Fibroblast of gingiva (primary cell): Measurements from ENCODE around the gene FAM168A.

Source experiments
- DNase-seq: peaks from one replicate; pipeline ENCODE4 v3.0.0-alpha.2; 2011; ENCODE audit warnings: low read depth

Gene FAM168A

DNA sequence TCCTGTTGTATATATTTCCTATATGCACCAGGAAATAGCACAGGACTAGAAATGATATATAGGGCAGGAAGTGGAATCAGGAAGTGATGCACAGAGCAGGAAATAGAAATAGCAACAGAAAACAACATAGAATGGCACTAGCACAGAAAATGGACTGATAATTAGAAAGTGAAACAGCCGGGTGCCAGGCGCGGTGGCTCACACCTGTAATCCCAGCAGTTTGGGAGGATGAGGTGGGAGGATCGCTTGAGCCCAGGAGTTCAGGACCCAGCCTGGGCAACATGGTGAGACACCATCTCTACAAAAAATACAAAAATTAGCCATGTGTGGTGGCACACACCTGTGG is 231.7 kb downstream of the FAM168A start:
- no peak for DNase-seq

DNA sequence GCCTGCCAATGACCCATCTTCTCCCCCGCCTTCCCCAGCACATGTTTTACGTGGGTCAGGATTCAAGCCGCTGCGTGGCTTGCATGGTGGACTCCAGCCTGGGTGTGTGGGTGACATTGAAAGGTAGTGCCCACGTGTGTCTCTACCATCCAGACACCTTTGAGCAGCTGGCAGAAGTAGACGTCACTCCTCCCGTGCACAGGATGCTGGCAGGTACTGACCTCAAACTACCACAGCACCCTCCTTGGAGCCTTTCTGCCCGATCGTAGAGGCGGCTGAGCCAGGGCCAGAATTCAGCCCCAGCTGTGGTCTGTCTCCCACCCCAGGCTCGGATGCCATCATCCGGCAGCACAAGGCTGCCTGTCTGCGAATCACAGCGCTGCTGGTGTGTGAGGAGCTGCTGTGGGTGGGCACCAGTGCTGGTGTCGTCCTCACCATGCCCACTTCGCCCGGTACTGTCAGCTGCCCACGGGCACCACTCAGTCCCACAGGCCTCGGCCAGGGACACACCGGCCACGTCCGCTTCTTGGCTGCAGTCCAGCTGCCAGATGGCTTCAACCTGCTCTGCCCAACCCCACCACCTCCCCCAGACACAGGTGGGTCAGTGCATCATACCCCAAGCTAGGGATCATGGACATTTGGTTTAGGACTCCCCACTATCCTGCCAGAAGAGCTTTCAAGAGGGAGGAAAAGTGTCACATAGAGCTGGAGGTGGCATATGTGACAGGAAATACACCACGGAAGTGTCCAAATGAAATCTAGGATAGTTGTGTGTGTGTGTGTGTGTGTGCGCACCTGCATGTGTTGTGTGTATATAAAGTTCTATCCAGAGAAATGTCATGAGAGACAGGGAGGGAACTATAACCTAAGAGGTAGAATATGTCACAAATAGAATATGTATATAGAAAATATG is 232.3 kb downstream of the FAM168A start:
- DNase-seq, result no peak

DNA sequence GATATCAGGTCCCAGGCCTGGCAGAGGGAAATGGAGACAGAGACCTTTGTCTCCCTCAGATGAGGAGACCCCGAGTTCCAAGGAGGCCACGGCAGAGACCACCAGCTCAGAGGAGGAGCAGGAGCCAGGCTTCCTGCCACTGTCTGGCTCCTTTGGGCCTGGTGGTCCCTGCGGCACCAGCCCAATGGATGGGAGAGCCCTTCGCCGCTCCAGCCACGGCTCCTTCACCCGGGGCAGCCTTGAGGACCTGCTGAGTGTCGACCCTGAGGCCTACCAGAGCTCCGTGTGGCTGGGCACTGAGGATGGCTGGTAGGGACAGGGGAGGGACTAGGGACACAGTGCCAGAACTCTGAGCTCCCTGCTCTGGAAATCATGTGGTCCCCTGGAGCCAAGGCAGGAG is 234.8 kb downstream of the FAM168A start:
- DNase-seq, result no peak

DNA sequence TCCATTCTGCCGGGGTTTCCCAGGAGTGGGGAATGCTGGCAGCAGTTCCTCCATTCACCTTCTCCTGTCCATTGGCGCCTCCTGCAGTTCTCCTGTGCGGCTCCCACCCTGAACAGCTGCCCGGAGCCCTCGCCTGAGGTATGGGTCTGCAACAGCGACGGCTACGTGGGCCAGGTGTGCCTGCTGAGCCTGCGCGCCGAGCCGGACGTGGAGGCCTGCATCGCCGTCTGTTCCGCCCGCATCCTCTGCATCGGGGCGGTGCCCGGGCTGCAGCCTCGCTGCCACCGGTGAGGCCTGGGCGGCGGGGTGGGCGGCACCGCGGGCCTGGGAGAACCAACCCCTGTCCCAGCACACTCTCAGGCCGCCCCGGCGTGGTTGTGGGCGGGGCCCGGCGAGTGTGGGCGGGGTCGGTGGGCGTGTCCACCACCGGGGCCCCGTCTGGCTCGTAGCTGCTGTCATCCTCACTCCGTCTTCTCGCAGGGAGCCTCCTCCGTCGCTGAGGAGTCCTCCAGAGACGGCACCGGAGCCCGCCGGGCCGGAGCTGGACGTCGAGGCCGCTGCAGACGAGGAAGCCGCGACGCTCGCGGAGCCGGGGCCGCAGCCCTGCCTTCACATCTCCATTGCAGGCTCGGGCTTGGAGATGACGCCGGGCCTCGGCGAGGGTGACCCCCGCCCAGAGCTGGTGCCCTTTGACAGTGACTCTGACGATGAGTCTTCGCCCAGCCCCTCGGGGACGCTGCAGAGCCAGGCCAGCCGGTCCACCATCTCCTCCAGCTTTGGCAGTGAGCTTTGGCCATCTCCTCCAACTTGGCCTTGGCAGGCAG is 235.7 kb downstream of the FAM168A start:
- no peak for DNase-seq

DNA sequence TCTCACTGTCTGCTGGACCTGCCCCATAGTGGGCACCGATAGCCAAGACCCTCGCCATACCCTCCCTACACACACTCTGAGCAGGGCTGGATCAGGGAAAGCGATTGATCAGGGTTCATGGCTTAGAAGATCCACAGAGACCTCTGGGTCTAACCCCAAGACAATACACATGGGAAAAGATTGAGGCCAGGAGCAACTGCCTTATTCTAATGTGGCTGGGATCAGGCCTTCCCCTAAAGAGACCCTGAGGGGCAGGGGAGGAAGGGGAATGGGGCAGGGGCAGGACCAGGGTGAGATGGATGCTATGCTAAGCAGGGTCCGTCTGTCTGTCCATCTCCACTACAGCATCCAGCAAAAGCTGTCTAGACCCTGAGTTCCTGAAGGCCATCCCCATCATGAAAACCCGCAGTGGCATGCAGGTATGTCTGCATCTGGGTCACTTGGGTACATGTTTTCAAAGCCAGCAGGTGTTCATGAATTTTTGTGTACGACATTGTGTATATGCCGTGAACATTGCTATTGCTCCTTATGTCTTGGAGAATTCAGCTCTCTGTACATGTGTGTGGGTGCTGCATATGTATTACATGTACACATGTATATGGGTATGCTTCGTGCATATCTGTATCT is 237.1 kb downstream of the FAM168A start:
- no peak for DNase-seq

DNA sequence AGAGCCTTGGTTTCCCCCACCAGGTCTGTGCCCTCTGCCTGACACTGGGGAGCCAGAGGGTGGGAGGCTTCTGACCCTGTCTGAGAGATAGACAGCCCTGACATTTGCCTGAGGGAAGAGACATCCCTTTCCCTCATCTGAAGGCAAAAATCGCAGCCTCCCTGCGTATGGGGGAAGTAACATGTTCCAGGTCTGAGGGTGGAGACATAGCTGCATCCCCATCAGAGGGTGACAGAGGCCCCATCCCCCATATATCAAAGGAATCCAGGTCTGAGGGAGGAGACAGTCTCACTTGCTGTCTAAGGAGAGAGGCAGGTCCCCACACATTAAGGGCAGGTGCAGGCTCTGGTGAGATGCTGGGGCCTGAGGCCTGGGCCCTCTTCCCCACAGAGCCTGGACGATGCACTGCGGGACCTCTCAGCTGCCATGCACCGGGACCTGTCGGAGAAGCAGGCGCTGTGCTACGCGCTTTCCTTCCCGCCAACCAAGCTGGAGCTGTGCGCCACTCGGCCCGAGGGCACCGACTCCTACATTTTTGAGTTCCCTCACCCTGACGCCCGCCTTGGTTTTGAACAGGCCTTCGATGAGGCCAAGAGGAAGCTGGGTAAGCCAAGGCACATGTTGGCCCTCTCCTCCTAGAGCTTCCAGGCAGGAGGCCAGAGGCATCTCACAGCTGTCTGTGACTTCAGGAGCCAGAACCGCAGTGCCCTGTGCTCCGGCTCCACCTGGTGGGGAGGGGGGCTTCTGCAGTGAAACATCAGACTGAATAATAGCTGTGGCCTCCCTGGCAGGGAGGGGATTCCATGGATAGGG is 237.8 kb downstream of the FAM168A start:
- peak; percentile 24 for DNase-seq

DNA sequence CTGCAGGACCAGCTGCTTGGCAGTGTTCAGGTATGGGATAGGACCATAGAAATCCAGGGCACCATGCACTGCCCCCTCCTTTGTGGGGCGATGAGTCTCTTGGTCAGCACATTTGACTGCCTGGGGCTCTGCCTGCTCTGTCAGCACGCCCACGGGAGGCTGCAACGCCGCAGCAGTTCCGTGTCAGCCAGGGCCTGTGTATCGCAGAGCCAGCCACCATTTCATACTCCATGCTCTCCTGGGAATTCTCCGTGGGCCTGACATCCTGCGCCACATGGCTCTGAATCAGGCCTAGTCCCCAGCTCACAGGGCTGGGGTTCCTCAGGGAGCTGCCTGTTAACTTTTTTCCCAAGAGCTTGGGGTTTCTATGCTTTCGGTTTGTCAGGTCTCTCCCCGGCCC is 238.6 kb downstream of the FAM168A start:
- DNase-seq, result peak; percentile 74

DNA sequence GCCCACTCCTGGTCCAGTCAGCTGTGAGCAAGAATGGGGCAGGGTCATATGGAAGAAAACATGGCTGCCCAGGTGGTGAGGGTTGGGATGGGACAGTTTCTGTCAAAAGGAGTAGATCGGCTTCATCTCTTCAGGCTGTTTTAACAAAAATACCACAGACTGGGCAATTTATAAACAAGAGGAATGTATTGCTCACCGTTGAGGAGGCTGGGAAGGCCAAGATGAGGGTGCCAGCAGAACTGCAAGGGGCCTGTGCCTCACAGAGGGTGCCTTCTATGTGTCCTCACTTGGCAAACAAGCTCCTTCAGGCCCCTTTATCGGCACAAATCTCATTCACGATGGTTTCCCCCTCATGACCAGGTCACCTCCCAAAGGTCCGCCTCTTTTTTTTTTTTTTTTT is 239.8 kb downstream of the FAM168A start:
- no peak for DNase-seq

DNA sequence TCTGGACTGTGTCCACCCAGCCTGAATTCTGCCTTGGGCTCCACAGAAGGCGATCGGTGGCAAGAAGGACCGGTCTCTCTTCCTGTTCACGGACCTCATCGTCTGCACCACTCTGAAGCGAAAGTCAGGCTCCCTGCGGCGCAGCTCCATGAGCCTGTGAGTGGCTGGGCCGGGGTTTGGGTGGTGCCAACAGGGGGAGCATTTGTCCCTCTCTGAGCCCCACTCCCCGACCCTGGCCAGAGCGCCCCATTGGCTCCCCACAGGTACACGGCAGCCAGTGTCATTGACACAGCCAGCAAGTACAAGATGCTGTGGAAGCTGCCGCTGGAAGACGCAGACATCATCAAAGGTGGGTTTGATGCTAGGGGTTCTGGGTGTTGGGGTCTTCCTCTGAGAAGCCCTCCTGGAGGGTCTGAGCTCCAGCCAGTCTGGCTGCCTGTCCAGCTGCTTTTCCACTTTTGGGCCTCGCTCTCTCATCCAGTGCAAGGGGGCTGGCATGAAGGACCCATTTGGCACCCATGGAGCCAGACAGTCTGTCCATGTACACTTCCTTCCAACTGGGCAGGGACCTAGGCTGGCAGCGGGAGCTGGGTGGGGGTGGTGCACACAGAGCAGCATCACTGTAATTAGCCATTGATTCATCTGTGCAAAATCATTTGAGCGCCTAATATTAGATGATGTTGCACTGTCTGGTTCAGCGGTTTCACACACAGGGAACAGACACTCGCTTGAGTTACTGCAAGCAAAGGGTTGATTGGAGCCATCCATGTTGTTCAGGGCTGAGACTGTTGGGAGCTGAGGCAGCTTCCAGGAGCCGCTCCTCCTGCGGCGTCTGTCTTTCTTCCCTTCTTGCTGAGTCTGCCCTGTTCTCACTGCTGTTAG is 240.7 kb downstream of the FAM168A start:
- DNase-seq, result no peak

DNA sequence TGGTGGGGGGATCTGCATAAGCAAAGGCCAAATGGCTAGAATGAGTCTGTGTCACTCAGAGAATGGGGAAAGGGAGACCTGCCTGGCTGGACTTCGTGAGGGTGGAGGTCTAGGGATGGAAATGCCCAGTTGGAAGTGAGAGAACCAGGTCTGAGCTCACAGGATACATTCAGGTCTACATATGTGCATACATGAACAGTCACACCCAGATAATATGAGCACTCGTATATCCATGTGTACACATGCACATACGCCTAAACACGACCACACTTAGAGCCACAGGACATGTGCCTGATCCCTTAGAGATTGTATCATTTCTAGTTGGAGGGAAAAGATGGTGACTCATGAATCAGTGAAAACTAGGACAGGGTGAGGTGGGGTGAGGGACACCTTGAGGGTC is 242.8 kb downstream of the FAM168A start:
- DNase-seq, result no peak

DNA sequence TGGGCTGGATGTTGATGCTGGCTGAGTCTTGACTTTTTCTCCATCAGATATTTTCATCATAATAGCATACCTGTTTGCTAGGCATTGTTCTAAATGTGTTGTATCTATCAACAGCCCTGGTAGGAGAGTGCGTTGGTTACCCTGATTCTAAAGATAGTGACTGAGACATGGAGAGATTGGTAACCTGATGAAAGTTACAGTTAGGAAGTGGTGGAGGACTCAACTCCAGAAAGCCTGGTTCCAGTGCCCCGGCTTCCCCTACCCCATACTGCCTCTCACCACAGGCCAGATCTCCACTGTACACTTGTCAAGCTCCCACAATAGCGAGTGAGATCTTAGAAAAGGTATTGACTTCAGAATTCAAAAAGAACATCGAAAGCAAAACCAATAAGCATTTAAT is 244.5 kb downstream of the FAM168A start:
- no peak for DNase-seq

DNA sequence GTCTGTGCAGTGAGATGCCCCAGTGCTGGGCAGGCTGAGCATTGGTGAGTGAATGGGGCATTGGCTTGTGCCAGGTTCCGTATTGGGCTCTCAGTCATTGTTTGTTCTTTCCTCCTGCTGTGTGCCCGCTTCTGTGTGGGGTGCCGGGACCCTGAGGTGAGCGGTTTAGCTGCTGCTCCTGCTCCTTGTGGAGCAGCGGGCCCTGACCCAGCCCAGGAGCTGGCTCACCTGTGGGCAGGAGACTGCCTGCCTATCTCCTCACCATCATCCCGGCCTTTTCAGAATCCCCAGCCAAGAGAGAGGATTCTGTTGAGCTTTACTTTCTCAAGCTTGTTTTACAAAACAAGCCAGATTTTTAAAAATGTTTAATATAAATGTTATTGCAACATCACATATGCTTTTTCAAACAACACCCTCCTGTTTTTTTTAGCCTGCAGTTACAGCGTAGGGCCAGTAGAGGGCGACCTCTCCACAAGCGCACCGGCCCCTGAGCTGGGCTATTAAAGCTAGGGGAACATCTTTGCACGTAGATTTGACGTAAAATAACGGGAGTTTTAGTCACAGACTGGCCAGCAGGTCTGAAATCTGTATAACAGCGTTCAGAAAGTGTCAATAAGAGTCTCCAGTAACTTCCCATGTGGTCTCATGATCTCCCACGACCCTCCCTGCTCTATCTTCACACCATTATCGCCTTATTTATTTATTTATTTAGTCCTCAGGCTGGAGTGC is 246.8 kb downstream of the FAM168A start:
- peak; percentile 76 for DNase-seq
